Omental fat pad (tissue), 4 donors: ENCODE data around the gene PPT2. TPM values are rescaled to one million over a fixed set of nuclear protein-coding genes. Genes with fewer than 3 reads are reported as not detected.
"Not testable (repeated sequence)": the region's sequence is repeated elsewhere in the genome, so short reads cannot be mapped to it uniquely, and the experiment has no call there.

Experiments
- ATAC-seq: fragments of 150-250 bp; one replicate; pipeline ENCODE4 v1.9.1; 2016; ENCODE audit warnings: mild to moderate bottlenecking, moderate library complexity; ENCODE audit not compliant: low FRiP score
- DNase-seq: peaks from one replicate; pipeline ENCODE4 v3.0.0-alpha.2; 2019; ENCODE audit warnings: low spot score
- total RNA-seq, 4 donors: library from RNA; depleted of rRNA; stranded (reverse); fragments of >200 nt; gene quantifications; one replicate each; pipeline ENCODE4 v1.1.0, GENCODE V29; 2016
- TF ChIP-seq, protein P1 (sequence below), 3 donors: fragments of 450-650 bp; IDR thresholded peaks; one replicate each; pipeline ENCODE4 v1.5.1; 2016 to 2017; ENCODE audit warnings: antibody characterized with exemption in 3 of 3, mild to moderate bottlenecking in 3 of 3, moderate library complexity in 2 of 3

The PPT2 gene
- total RNA-seq, 4 donors from 2014 or later: 21.5 to 161 (median 34.3) TPM

DNA sequence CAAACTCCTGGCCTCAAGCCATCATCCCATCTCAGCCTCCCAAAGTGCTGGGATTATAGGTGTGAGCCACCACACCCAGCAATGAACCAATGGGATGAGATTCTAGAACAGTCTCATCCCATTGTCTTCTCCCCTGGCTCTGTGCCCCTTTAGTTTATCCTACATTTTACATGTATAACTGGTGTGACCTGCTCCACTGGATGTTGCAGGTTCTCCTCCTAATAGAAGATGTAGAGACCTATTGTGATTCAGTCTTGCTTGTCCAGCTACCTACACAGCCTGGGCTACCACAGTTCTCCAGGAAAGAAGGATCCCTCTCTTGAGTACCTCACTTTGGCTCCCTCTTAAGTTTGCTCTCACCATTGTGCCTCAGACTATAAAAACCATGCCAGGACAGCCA is 21.8 kb upstream of the PPT2 start:
- TF ChIP-seq, protein P1, sequence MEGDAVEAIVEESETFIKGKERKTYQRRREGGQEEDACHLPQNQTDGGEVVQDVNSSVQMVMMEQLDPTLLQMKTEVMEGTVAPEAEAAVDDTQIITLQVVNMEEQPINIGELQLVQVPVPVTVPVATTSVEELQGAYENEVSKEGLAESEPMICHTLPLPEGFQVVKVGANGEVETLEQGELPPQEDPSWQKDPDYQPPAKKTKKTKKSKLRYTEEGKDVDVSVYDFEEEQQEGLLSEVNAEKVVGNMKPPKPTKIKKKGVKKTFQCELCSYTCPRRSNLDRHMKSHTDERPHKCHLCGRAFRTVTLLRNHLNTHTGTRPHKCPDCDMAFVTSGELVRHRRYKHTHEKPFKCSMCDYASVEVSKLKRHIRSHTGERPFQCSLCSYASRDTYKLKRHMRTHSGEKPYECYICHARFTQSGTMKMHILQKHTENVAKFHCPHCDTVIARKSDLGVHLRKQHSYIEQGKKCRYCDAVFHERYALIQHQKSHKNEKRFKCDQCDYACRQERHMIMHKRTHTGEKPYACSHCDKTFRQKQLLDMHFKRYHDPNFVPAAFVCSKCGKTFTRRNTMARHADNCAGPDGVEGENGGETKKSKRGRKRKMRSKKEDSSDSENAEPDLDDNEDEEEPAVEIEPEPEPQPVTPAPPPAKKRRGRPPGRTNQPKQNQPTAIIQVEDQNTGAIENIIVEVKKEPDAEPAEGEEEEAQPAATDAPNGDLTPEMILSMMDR (IDR thresholded peaks at IDR 0.05): no peak
- DNase-seq (no peak), ATAC-seq (no peak)

DNA sequence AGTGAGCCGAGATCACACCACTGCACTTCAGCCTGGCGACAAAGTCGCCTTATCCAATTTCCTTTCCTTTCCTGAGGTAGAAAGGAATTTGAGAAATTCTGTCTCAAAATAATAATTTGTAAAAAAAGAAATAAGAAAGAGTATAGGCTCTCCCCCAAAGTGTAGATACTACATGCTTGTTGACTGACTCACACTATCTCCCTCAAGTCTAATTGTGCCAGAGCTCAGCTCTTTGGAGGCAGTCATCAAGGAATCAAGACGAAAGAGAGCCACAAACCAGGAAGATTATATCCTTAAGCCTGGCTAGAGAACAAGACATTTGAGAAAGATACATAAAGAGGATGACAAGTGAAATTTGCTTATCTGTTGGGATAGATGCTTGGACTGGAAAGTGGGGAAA is 20.2 kb upstream of the PPT2 start:
- no peak for ATAC-seq
- TF ChIP-seq, protein P1 (IDR thresholded peaks at IDR 0.05): no peak

DNA sequence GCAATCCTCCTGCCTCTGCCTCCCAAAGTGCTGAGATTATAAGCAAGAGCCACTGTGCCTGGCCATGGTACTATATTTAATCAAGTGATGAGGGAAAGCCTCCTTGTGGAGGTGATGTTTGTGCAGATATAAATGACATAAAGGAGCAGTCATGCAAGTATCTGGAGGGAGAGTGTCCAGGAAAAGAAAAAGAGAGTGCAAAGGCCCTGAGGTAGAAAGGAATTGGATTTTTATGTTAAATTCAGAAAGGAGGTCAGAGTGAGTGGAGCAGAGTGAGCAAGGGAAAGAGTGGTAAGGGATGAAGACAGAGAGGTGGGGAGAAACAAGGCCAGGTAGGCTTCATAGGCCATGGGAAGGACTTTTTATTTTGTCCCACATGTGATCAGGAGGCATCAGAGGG is 16.5 kb upstream of the PPT2 start:
- TF ChIP-seq, protein P1 (IDR thresholded peaks at IDR 0.05): no peak
- no peak for ATAC-seq
- DNase-seq: no peak

More for the DNA sequence above, 20.2 kb upstream of the PPT2 start:
- no peak for DNase-seq

DNA sequence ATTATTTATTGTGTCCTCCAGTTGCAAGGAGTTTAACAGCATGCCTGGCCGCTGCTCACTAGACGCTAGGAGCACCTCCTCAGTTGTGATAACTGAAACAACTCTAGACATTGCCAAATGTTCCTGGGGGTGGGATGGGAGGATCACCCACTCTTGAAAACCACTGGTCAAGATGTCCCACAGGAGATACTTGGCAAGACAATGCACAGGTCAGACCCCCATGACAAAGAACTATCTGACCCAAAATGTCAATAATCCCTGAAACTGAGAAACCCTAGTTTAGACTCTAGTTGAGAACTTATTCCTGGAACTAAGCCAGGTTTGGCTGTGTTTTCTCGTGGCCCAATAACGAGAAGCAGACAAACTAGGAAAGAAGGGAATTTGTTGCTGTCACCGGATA is 14.4 kb upstream of the PPT2 start:
- ATAC-seq (no peak), DNase-seq (no peak)
- TF ChIP-seq, protein P1 (IDR thresholded peaks at IDR 0.05): no peak

DNA sequence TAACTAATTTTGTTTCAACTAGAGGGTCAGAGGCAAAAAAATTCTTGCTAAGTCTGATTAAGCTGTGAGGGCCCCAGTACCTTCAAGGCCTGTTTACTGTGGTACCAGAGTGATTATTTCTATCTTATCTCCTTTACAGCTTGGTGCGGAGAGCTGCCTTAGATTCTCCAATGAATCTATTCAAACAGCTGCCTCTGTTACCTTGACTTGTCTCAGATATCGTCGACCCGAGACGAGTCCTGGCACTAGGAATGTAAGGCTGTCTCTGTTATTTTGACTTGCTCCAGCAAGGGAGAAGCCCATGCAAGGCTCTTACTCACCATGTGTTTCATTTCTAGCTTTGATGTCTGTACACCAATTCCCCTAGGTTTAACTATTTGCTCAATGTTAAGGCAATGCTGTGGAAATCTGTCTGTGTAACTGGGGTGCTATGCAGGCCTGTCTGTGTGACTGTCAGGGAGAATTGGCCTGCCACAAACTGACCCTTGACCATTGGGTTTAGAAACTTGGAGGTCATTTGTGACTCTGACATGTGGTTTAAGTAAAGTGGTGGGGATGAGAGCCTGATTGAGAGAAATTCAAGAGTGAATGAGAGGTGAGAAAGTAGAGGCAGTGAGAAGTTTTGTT is 13.4 kb upstream of the PPT2 start:
- DNase-seq (no peak), ATAC-seq (no peak)
- TF ChIP-seq, protein P1 (IDR thresholded peaks at IDR 0.05): no peak

DNA sequence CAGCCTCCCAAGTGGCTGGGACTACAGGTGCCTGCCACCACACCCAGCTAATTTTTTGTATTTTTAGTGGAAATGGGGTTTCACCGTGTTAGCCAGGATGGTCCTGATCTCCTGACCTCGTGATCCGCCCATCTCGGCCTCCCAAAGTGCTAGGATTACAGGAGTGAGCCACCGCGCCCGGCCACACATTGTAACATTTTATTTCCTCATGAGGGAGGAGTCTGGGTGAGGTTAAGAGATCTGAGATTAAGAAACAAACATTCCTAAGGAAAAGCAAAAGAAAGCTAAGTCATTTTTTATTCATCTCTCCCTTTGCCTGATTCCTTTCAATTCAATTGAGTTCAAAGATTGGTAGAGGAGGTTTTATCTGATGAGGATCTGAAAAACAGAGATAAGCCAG is 9.7 kb upstream of the PPT2 start:
- ATAC-seq, DNase-seq: not testable (repeated sequence)

DNA sequence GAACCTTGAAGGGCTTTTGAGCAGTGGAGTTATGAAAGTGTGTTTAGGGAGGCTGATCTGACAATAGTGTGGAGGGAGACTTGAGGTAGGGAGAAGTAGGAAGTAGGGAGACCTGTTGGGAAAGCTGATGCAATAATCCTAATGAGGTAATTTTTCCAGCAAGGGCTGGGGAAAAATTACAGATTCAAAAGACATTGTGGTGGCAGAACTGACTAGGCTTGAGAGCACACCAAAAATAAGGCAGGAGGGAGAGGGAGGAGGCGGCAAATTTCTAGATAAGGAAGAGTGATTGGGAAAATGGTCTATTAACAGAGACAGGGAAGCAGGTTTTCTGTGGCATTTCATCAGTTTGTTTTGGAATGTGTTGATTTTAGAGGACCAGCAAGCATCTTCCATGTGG is 7.7 kb upstream of the PPT2 start:
- ATAC-seq: peak; percentile 16
- no peak for DNase-seq
- TF ChIP-seq, protein P1 (IDR thresholded peaks at IDR 0.05): no peak
